ENCODE measurements around the gene SORL1.

The SORL1 gene

DNA sequence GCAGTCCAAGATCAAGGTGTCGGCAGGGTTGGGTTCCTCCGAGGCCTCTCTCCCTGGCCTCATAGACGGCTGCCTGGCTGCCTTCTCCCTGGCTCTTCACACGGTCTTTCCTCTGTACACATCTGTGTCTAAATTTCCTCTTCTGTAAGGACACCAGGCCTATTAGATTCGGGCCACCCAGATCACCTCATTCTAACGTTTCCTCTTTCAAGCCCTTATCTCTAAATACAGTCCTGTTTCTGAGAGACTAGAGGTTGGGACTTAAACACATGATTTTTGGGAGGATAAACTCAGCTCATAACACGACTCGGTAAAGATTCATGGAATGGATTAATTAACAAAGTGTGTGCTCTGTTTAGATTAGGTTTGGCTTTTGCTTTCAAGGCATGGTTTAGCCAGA is 136.6 kb downstream of the SORL1 start:
- no peak for DNase-seq
- in situ Hi-C loops (cut with HindIII; ENCODE audit: low pct_ligation_motif_present, low pct_unique_long_range_greater_than_20kb, low sequenced_read_pairs) = no loop called here

DNA sequence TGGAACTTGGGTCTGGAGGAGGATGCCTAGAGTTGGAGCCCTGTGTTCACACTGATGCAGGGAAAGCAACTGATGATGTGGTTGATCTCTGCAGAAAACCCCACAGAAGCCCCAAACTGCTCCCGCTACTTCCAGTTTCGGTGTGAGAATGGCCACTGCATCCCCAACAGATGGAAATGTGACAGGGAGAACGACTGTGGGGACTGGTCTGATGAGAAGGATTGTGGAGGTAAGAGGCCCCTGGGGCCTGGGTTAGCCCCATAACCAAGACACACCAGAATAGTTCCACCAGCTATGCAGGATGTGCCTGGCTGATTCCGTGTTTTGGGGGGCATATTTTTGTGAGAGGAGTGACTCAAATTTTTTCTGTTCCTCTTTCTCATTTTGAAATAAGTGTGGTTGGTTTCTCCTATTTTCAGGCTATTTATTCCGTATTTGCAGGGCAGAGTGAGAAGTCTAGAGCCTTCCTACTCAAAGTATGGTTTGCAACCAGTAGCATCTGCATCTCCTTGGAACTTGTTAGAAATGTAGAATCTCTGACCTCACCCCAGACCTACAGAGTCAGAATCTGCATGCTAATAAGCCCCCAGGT is 137.9 kb downstream of the SORL1 start:
- in situ Hi-C loops (cut with HindIII; ENCODE audit: low pct_ligation_motif_present, low pct_unique_long_range_greater_than_20kb, low sequenced_read_pairs) = no loop called here
- DNase-seq = no peak

DNA sequence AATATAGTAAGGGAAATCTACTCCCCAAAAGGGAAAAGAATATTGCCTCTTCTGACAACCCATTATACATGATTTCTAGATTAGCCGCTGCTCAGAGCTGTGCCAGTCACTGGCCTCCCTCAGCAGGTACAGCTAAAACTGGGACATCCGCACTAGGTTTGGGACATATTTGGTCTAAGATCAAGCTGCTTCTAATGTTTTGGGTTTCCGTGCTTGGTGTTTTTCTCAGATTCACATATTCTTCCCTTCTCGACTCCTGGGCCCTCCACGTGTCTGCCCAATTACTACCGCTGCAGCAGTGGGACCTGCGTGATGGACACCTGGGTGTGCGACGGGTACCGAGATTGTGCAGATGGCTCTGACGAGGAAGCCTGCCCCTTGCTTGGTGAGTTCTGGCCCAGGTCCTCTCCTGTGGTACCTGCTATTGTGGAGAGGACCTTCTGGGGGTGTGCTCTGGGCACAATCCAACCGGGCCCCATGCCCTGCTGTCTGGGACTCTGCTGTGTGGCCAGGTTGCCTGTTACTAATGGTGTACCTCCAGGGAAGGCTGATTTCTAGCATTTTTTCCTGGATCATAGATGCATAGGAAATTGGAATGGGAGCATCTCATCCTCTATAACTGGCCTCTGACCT is 138.8 kb downstream of the SORL1 start:
- in situ Hi-C loops (cut with HindIII; ENCODE audit: low pct_ligation_motif_present, low pct_unique_long_range_greater_than_20kb, low sequenced_read_pairs) = no loop called here
- no peak for DNase-seq

DNA sequence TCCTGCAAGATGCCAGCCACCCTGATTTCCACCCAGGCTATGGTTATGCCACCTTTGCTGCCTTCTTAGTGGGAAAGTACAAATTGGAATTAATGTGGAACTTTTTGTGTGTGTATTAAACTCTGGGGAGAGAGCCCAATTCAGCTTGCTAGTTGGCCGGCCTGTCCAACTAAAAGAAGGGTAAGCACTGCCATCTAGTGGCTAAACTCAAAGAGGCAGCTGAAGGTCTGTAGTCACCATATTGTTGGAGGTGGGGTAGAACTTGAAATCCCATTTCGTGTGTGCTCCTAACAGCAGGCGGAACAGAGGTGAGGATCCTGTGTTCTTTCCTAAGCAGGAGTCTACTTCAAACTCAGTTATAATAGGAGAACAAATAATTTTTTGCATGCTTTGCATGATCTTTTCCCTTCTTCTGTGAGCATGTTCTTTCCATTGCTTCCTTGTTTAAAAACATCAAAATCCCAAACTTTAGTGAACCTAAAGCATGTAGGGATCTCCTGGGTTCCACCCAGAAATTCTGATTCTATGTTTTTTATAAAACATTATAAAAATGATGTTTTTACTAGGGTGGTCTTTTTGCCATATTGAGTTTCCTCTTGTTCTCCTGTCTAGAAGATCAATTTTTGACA is 139.4 kb downstream of the SORL1 start:
- DNase-seq = peak; percentile 71
- in situ Hi-C loops (cut with HindIII; ENCODE audit: low pct_ligation_motif_present, low pct_unique_long_range_greater_than_20kb, low sequenced_read_pairs) = no loop called here

DNA sequence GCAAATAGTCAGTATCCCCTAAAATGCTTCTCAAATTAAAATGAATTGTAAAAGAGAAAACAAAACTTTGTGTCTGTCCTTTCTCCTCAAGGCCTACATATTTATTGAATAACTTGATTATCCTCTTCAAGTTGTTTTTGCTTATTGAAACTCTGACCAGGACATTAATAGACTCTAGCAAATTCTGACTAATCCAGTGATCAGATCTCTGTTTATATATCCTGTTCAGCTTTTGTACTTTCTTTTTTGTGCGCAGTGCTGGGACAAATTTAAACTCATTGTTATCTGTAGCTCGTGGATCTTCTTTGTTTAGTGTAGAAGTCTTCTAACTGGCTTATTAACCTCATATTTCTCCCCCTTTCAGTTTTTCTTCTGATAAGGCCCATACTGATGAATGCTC is 140.6 kb downstream of the SORL1 start:
- no peak for DNase-seq
- in situ Hi-C loops (cut with HindIII; ENCODE audit: low pct_ligation_motif_present, low pct_unique_long_range_greater_than_20kb, low sequenced_read_pairs) = no loop called here

DNA sequence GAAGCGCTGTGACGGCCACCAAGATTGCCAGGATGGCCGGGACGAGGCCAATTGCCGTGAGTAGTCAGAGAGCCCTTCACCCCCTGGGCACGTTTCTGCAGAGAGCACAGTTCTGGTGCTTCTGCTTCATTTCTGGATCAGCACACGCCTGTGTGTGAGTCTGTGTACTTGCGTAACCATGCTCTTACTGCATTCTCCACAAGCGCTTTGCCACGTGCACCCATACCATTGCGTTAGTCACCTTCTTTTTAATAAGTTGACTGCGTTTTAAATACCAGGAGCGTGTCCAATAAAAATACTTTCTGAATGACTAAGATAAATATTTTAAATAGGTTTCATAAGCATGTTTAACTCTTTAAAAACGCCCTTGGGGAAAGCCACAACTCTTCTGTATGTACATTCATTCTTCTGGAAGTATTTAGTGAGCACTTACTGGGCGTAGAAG is 143.6 kb downstream of the SORL1 start:
- in situ Hi-C loops (cut with HindIII; ENCODE audit: low pct_ligation_motif_present, low pct_unique_long_range_greater_than_20kb, low sequenced_read_pairs) = no loop called here
- peak; percentile 86 for DNase-seq

DNA sequence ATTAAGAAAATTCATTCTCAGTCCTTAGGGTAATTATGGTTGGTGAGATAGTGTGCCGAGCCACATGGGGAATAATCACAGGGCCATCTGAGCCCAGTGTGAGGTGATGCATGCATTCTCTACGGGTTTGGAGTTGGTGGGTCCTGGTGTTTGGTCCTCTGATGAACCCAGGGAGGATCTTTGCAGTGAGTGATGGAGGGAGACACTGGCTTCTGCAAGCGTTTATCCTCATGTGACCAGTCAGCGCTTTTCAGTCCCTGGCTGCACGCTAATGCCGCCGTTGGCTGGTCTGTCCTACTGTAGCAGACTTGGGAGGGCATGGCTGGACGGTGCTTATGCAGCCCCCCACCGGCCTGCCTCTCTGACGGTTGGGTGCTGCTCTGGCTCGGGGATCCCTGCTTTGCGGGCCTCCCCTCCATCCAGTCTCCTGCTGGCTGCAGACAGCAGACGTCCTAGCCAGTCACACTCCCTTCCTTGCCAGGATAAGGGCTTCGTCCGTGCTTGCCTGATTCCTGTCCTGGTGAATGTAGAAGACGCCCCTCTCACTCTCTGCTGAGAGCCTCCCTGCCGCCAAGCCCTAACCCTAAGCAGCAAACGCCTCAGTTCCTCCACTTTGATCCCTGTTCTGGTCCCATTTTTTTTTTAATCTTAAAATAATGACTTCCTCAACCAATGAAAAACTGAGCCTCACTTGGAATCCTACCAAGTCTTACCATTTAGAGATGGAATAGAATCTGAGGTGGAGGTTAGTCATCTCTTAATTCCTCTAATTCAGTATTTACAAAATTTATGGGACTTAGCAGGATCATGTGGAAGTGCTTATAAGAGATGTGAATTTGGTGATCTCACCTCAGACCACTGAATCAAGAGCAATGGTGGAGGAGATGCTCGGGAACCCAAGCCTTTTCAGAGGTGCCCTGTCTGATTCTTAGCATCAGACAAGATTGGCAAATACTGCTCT is 144.4 kb downstream of the SORL1 start:
- no peak for DNase-seq
- in situ Hi-C loops (cut with HindIII; ENCODE audit: low pct_ligation_motif_present, low pct_unique_long_range_greater_than_20kb, low sequenced_read_pairs) = no loop called here

DNA sequence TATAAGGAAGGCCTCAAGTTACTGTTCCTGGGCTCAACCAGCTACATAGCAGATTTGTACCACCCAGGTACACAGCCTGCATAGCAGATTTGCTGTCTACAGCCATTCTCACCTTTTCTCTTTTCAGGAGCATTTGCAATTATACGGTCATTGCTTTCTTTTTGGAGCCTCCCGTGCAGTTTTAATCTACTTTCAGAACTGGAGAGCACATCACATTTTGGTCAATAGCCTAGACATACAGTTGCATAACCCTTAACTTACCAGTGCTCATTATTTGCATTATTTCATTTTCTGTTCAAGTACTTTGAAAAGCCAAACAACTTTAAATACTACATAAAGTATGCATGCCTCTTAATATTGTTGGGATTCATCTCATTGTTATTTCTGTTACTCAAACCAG is 151.2 kb downstream of the SORL1 start:
- no peak for DNase-seq
- in situ Hi-C loops (cut with HindIII; ENCODE audit: low pct_ligation_motif_present, low pct_unique_long_range_greater_than_20kb, low sequenced_read_pairs) = no loop called here

DNA sequence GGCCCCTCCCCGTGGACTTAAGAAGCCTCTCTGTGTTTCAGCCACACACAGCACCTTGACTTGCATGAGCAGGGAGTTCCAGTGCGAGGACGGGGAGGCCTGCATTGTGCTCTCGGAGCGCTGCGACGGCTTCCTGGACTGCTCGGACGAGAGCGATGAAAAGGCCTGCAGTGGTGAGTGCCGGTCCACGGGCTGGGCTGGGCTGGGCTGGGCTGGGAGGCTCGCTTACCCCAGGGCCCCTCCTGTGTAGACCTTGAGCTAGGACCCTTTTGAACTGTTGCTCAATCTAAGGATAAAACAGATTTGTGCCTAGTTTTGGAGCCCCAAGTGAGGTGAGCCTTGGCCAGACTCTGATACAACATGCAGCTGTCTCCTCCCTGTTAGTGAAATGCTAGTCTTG is 152.0 kb downstream of the SORL1 start:
- no peak for DNase-seq
- in situ Hi-C loops (cut with HindIII; ENCODE audit: low pct_ligation_motif_present, low pct_unique_long_range_greater_than_20kb, low sequenced_read_pairs) = no loop called here

DNA sequence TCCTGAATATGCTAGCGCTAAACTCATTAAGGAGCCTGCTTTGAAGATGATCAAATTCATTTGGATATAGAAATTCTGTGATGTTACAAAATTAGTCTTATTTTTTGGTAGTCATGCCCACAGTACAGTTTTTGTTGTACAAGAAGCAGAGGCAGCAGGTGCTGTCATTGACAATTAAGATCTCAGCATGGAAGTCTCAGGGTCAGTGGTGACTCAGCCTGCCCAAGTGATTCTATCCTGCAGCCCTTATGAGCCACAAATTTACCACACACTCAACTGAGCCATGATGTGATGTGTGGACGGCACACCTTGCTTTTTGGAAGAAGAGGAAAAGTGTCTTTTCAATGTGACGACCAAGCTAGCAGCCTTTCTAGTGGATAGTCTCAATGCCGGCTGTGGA is 154.2 kb downstream of the SORL1 start:
- in situ Hi-C loops (cut with HindIII; ENCODE audit: low pct_ligation_motif_present, low pct_unique_long_range_greater_than_20kb, low sequenced_read_pairs) = no loop called here
- DNase-seq = no peak

DNA sequence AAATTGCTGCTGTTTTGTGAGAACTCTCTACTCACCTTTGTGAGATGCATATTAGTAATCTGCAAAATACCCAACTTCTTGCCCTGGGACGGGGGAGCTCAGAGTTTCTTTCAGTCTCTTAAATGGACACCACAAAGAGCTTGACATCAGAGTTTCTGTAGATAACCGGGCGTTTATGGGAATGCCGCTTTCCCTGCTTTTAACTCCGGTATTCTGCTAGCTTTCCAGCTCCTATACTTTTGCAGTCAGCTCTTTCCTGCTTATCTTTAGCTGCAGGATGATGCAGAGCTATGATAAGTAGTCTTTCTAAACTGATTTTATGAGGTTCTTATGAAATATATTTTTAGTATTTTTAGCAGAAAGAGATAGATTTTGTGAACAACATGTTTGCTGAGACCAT is 155.2 kb downstream of the SORL1 start:
- in situ Hi-C loops (cut with HindIII; ENCODE audit: low pct_ligation_motif_present, low pct_unique_long_range_greater_than_20kb, low sequenced_read_pairs) = no loop called here
- DNase-seq = no peak

DNA sequence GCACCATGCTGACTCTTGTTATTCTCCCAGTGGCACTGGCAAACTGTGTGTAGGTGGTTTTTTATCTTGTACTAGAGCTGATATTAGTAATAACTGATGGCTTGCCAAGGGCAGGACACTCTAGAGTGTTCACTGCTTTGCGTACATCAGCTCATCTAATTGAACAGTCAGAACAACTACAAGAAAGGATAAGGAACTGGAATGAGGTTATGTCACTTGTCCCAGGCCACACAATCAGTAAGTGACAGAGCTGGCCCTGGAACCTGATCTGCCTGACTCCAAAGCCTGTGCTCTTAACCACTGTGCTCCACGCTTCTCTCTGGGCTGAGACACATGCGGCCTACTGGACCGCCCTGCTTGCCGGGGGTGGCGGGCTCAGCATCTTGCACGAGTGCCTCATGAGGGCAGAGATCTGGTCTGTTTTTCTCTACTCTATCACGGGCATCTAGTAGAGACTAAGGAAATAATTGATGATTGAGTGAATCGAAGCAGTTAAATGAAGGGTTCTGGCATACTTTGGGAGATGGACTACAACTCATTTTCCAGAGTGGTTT is 156.5 kb downstream of the SORL1 start:
- in situ Hi-C loops (cut with HindIII; ENCODE audit: low pct_ligation_motif_present, low pct_unique_long_range_greater_than_20kb, low sequenced_read_pairs) = no loop called here
- no peak for DNase-seq

DNA sequence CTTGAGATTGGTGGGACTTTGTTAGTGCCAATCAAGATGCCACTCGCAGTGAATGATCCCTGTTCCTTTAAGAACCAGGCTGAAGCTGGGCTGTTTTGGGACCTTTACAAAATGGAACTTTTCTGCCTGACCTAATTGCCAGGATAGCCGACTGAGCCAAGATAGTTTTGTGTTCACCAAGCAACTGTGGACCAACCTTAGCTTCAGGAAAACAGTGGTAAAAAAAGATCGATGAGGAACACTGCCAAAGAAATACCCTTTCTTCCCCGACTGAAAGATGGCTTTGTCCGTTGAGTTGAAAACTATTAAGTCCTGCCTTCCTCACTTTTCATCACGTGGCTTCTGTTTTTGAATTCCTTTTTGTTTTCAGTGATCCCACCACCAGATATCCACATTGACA is 158.6 kb downstream of the SORL1 start:
- DNase-seq = no peak
- in situ Hi-C loops (cut with HindIII; ENCODE audit: low pct_ligation_motif_present, low pct_unique_long_range_greater_than_20kb, low sequenced_read_pairs) = no loop called here

DNA sequence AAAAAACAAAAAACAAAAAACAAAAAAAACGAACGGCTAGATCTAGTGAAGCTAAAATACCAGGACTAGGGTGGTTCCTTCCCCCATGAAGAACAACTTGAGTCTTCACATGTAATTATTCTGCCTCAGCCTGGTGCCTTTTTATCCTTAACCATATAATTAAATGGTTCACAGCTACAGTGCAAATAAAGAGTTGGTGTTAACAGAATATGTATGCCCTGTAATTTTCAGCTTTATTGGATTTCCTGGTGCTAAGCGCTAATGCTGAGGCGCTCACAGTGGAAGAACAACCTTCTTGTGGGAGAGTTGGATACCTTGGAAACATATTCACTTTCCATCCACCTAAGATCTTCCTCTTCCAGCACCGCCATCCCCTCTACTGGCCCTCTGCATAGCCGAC is 159.1 kb downstream of the SORL1 start:
- in situ Hi-C loops (cut with HindIII; ENCODE audit: low pct_ligation_motif_present, low pct_unique_long_range_greater_than_20kb, low sequenced_read_pairs) = no loop called here
- DNase-seq = no peak

DNA sequence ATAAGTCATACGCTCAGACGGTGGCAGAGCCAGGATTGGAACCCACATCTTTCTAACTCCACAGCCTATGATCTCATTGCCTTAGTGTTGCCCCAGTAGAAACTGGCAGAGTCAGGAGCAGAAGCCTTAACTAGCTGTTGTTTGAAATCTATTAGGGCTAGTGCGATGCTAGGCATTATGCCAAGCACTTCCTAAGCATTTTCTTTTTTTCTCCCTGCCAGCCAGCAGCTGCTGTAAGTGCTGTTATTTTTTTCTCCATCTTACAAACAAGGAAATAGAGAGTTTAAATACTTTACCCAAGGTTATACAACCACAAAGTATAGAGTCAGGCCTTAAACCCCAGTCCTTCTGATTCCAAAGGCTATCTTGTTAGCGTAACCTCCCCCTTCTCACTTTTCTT is 161.6 kb downstream of the SORL1 start:
- no peak for DNase-seq
- in situ Hi-C loops (cut with HindIII; ENCODE audit: low pct_ligation_motif_present, low pct_unique_long_range_greater_than_20kb, low sequenced_read_pairs) = no loop called here

DNA sequence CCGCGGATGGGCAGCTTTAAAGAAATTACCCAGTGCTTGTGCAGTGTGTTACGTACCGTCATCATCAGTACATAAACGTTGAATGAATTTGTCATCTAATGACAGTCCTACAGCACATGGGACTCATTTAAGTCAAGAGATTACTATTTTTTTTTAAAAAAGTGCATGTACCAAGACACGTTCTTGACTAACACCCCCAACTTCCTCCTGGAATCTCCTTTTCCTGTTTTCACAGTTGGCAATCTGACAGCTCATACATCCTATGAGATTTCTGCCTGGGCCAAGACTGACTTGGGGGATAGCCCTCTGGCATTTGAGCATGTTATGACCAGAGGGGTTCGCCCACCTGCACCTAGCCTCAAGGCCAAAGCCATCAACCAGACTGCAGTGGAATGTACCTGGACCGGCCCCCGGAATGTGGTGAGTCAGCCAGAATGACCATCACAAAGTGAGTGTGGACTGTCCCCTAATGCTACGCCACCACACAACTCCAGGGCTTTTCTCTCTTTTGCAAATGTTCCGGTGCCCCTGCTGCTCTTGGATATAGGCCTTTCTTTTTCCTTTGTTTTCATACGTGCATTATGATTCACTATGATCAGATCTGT is 162.6 kb downstream of the SORL1 start:
- no peak for DNase-seq
- in situ Hi-C loops (cut with HindIII; ENCODE audit: low pct_ligation_motif_present, low pct_unique_long_range_greater_than_20kb, low sequenced_read_pairs) = no loop called here

DNA sequence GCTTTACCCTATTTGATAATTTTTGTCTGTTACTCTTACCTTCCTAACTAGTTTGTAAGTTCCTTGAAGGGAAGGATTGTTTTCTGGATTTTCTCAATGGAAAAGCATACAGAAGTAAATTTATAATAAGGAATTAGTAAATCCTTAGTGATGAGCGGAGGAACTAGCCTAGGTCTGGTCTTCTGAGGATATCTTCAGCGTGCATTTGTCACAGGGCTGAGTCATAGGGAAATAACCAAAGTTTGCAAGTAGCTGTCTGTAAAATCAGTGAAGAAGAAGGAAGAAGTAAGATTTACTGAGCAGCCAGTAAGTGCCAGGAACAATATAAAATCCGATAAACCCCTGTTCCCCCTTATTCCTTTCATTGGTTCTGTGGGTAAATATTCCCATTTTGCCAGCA is 163.4 kb downstream of the SORL1 start:
- in situ Hi-C loops (cut with HindIII; ENCODE audit: low pct_ligation_motif_present, low pct_unique_long_range_greater_than_20kb, low sequenced_read_pairs) = no loop called here
- DNase-seq = peak; percentile 4

DNA sequence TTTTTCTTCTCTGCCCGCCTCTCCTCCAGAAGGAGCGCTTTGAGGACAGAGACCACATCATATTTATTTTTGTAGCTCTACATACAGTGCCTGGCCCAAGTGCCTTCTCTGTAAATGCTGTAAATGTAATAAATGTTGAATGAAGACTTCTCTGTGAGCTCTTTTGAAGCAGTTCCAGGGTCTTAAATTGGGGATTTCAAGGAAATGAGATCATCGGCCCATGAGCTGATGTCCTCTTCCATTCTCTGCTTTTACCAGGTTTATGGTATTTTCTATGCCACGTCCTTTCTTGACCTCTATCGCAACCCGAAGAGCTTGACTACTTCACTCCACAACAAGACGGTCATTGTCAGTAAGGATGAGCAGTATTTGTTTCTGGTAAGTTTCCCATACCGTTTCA is 166.4 kb downstream of the SORL1 start:
- no peak for DNase-seq
- in situ Hi-C loops (cut with HindIII; ENCODE audit: low pct_ligation_motif_present, low pct_unique_long_range_greater_than_20kb, low sequenced_read_pairs) = no loop called here

All from ACHN (cell line).